NCI-H1694 (cell line): ENCODE results near the gene NHEJ1.

Experiments used
- DNase-seq: peaks from one replicate; lab custom pipeline; 2025; lab: John Stamatoyannopoulos, UW

Gene NHEJ1

GRCh38 chr2:219057709-219058540, 102.7 kb downstream of the NHEJ1 start:
- peak; percentile 57 for DNase-seq

- DNase-seq, result no peak
Measured at GRCh38 chr2:219056896-219057708, 103.5 kb downstream of the NHEJ1 start.

- DNase-seq, result no peak
Measured at GRCh38 chr2:219056176-219056895, 104.3 kb downstream of the NHEJ1 start.

- no peak for DNase-seq
Measured at GRCh38 chr2:219054956-219055903, 105.4 kb downstream of the NHEJ1 start.

DNA sequence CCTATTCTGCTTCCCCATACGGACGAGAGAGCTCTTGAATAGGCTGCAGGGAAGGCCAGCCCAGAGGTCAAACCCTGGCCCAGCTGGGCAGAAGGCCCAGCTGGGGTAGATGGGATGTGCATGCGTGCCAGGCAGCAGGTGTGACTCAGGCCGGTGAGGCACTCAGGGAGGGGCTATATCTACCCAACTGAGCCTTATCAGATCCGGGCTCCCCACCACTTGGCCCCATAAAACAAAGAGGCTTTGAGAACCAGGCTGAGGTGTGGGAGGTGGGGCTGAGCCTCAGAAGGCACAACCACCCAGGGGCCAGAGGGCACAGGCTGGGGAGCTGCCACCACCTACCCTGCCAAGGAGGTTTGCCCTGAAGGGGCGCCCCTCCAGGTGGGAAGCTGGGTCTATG, 111.3 kb downstream of the NHEJ1 start:
- DNase-seq, result no peak

- no peak for DNase-seq
Measured at GRCh38 chr2:219045937-219046550, 114.6 kb downstream of the NHEJ1 start.

GRCh38 chr2:219042750-219043149, 117.9 kb downstream of the NHEJ1 start:
- no peak for DNase-seq

- DNase-seq, result no peak
Measured at GRCh38 chr2:219042157-219042556, 118.5 kb downstream of the NHEJ1 start.

GRCh38 chr2:219041252-219041651, 119.4 kb downstream of the NHEJ1 start, which contains the start of gene CFAP65:
TSS of gene CFAP65 (minus strand) at chr2:219041516. CDS start at chr2:219039048, 2,468 bp downstream.
- peak; percentile 32 for DNase-seq

GRCh38 chr2:219038600-219038999, 122.0 kb downstream of the NHEJ1 start:
- no peak for DNase-seq

- no peak for DNase-seq
Measured at GRCh38 chr2:219037783-219038499, 122.7 kb downstream of the NHEJ1 start.

DNA sequence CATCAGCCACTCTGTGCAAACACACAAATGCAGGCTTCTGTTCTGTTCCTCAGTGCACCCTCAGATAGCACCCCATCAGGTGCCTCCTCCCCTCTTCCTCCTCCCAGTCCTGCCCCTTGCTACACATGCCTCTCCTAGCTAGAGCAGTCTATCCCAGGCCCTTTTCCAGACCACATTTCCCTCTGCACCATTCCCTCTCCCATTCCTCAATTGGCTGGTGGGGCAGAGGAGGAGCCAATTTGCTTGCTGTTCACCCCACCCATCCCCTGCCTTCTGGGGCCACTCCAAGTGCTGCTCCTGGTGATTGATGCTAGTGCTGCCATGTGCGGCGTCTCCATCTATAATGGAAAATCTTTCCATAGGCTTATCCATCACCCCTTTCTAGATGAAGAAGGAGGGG, 124.7 kb downstream of the NHEJ1 start:
- no peak for DNase-seq

DNA sequence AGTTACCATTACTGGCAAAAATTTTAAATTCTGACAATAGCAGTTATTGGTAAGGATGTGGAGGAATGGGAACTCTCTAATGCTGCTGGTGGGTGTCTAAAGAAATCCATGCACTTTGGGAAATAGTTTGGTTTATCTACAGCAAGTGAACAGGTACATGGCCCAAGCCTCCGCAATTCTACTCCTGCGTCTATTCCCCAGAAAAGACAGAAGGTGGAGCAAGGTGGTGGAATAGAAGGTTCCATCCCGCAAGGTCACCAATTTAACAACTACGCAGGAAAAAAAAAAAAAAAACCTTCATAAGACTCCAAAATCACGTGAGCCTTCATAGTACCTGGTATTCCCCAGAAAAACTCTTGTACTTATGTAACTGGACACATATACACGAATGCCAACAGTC, 125.8 kb downstream of the NHEJ1 start:
- no peak for DNase-seq

- DNase-seq, result no peak
Measured at GRCh38 chr2:219032051-219032745, 128.4 kb downstream of the NHEJ1 start.

GRCh38 chr2:219031005-219031738, 129.4 kb downstream of the NHEJ1 start:
- DNase-seq, result no peak

DNA sequence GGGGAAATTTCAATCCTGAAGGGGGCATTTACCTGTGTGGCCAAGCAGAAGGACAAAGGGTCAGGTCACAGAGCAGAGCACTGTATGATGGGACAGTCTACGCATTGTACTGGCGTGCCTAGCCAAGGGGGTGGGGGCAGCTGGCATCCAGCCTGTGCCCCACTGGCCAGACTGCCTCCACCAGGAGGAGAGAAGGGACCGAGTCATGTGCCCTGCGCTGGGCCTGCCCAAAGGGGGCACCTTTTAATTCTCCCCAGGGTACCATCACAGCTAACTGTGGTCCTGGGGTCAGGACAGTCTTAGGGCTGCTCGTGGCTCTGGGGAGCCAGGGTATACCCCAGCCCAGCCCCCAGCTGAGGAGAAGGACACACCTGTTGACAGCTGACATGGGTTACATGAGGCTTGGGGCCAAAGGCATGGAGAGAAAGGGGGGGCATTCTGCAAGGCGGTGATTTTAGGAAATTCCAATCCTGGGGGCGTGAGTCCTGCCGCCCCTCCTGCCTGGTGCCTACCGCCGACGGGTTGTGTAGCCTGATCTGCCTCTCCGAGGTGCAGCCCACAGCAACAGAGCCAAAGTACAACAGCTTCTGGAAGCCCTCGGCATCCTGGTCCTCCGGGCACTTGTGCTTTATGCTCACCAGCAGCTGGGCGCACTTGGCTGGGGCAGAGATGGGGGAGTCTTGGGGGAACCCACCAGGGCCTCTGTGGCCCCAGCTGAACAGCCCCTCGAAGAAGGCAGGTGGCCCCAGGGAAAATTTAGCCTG, 130.3 kb downstream of the NHEJ1 start:
- no peak for DNase-seq

GRCh38 chr2:219029829-219030165, 130.8 kb downstream of the NHEJ1 start:
- peak; percentile 69 for DNase-seq
